ENCODE measurements around the gene LIN9. TPM values are rescaled to one million over a fixed set of nuclear protein-coding genes. Genes with fewer than 3 reads are reported as not detected.

The LIN9 gene
- total and polyA plus RNA-seq, 10 of the 15 experiments (the other 5 are each of a cell fraction or from before 2014, with no cell fraction given), result 5.9 to 13.5 (median 8.3) TPM

DNA sequence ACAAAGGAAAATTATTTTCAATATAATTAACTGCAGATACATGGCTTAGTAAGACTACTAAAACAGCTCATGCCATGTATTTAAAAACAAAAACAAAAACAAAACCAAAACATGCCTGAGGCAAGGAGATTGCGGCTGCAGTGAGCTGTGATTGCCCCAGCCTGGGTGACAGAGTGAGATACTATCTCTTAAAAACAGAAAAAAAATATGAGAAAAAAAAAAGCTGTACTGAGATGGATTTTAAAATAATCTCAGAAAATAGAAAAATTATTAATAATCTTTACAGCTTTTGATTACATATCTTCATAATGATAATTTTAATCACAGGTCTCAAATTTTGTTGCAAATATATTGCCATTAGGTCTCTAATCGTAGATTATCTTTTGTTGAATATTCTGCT lies 24.0 kb upstream of the LIN9 start:
- no TSS peak for BruUV-seq (replicated peaks)
- SMC1A ChIA-PET (ENCODE audit: uncharacterized antibody, unreplicated experiment), result interaction anchor here (0.6 to 3.5 kb wide), 22 partner anchors 10 to 208 kb away, joined by 3 to 55 read pairs (median 5); partner anchors contain the start of gene LIN9

More for the DNA sequence above, 24.0 kb upstream of the LIN9 start:
- no peak for TF ChIP-seq RB1 (IDR thresholded peaks at IDR 0.05; ENCODE audit: borderline replicate concordance)
- no peak for TF ChIP-seq BMI1 (IDR thresholded peaks at IDR 0.05; ENCODE audit: borderline replicate concordance)
- TF ChIP-seq HDAC6 (IDR thresholded peaks at IDR 0.05; ENCODE audit: unreplicated experiment), result no peak
- no peak for TF ChIP-seq CHD2 (IDR thresholded peaks at IDR 0.05; ENCODE audit: borderline replicate concordance, low read depth, low read length)
- TF ChIP-seq BACH1 (IDR thresholded peaks at IDR 0.05; ENCODE audit: borderline replicate concordance), result no peak
- TF ChIP-seq, protein P1, sequence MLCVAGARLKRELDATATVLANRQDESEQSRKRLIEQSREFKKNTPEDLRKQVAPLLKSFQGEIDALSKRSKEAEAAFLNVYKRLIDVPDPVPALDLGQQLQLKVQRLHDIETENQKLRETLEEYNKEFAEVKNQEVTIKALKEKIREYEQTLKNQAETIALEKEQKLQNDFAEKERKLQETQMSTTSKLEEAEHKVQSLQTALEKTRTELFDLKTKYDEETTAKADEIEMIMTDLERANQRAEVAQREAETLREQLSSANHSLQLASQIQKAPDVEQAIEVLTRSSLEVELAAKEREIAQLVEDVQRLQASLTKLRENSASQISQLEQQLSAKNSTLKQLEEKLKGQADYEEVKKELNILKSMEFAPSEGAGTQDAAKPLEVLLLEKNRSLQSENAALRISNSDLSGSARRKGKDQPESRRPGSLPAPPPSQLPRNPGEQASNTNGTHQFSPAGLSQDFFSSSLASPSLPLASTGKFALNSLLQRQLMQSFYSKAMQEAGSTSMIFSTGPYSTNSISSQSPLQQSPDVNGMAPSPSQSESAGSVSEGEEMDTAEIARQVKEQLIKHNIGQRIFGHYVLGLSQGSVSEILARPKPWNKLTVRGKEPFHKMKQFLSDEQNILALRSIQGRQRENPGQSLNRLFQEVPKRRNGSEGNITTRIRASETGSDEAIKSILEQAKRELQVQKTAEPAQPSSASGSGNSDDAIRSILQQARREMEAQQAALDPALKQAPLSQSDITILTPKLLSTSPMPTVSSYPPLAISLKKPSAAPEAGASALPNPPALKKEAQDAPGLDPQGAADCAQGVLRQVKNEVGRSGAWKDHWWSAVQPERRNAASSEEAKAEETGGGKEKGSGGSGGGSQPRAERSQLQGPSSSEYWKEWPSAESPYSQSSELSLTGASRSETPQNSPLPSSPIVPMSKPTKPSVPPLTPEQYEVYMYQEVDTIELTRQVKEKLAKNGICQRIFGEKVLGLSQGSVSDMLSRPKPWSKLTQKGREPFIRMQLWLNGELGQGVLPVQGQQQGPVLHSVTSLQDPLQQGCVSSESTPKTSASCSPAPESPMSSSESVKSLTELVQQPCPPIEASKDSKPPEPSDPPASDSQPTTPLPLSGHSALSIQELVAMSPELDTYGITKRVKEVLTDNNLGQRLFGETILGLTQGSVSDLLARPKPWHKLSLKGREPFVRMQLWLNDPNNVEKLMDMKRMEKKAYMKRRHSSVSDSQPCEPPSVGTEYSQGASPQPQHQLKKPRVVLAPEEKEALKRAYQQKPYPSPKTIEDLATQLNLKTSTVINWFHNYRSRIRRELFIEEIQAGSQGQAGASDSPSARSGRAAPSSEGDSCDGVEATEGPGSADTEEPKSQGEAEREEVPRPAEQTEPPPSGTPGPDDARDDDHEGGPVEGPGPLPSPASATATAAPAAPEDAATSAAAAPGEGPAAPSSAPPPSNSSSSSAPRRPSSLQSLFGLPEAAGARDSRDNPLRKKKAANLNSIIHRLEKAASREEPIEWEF (IDR thresholded peaks at IDR 0.05; ENCODE audit: insufficient replicate concordance, low read depth, low read length), result peak; percentile 24
- H3K9ac ChIP-seq (ENCODE audit: control insufficient read depth, insufficient read depth, low read length), result peak overlapping the region; percentile 48; the same call in 1 of the 2 replicates
- intact Hi-C loops (cut with micrococcal nuclease; ENCODE audit: unreplicated experiment) (loop anchor here (1.0 kb wide), 2 partner anchors 132 to 208 kb away; no protein-coding TSS in a partner anchor), in situ Hi-C loops (cut with MboI) (no loop called here)
- H3K4me2 ChIP-seq (ENCODE audit: control insufficient read depth, insufficient read depth), result peak overlapping the region; percentile 84
- no peaks in the 10 kb centered on the region for H4K20me1 ChIP-seq (ENCODE audit: control insufficient read depth, insufficient read depth)
- H3K36me3 ChIP-seq (ENCODE audit: control insufficient read depth in 2 of 2, insufficient read depth in 2 of 2, low read length in 1 of 2), result no peaks in the 10 kb centered on the region
- no peaks in the 10 kb centered on the region for H3K27me3 ChIP-seq (replicated peaks in 1 of 2; ENCODE audit: control insufficient read depth in 2 of 2, insufficient read depth in 2 of 2, low read length in 1 of 2)
- no peak for DNase-seq (ENCODE audit: low read depth, low spot score)
- no peak overlapping the region; the same call in 1 of the 2 replicates for H3K27ac ChIP-seq (ENCODE audit: control insufficient read depth, insufficient read depth)
- RAD21 ChIA-PET (ENCODE audit: unreplicated experiment), result interaction anchor here (0.6 to 2.5 kb wide), 27 partner anchors 8 to 275 kb away, joined by 3 to 46 read pairs (median 3); partner anchors contain the start of genes H3-3A, LIN9 and PARP1
- no peaks in the 10 kb centered on the region for H3K4me1 ChIP-seq (ENCODE audit: control insufficient read depth, insufficient read depth, low read length)
- H3K9me3 ChIP-seq (replicated peaks; ENCODE audit: control insufficient read depth, insufficient read depth, low read length), result no peaks in the 10 kb centered on the region
- H2AFZ ChIP-seq (ENCODE audit: control insufficient read depth, low read depth, low read length), result peak overlapping the region; percentile 97
- POLR2A ChIA-PET, result interaction anchor here (0.7 to 1.8 kb wide), 3 partner anchors 21 to 208 kb away, joined by 3 to 6 read pairs (median 4); partner anchors contain the start of gene LIN9
- WGBS (ENCODE audit: insufficient coverage, insufficient replicate concordance, low lambda C conversion rate, missing lambda C conversion rate), result 47% methylated on average over 2 of the region's 2 CpGs
- CTCF ChIA-PET, result interaction anchor here (0.6 to 5.0 kb wide), 44 partner anchors 14 to 436 kb away, joined by 3 to 82 read pairs (median 5); partner anchors contain the start of genes LIN9 and PARP1
- H3K4me3 ChIP-seq, result peak overlapping the region; percentile 58; the same call in 1 of the 2 replicates
- H3K79me2 ChIP-seq (ENCODE audit: control insufficient read depth, insufficient read depth, low read length), result no peaks in the 10 kb centered on the region
- ATAC-seq, result no peak
- FAIRE-seq, result no peak

Data from GM12878 (cell line).